ENCODE data around the gene KIF1B.

Gene KIF1B

DNA sequence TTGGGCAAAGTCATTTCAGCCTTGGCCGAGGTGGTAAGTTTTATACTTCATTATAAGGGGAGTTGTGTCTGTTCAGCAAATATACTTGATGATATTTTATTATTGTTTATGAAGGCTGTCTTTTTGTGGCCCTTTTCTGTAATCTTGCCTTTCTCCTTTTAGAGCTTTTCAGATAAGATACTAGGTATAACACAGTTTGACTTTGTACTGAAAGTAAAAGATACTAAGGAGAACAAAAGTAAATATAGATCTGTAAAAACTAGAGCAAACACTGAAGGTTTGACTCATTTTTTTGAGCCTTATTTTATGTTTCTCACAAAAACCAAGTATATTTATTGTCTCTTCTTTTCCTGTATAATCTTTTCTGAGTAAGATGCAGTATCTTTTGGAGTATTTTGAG, 61.9 kb downstream of the KIF1B start:
- CTCF ChIA-PET = no interaction called here
- TF ChIP-seq ZNF211 (tag by site-specific recombination; IDR thresholded peaks at IDR 0.05; ENCODE audit: low read depth) (no peak), ZNF37A (tag by site-specific recombination; IDR thresholded peaks at IDR 0.05) (no peak), ZNF701 (tag by site-specific recombination; IDR thresholded peaks at IDR 0.05) (no peak), ZBTB48 (tag by site-specific recombination; IDR thresholded peaks at IDR 0.05) (no peak), ZNF10 (tag by site-specific recombination; IDR thresholded peaks at IDR 0.05) (no peak), IKZF3 (tag by site-specific recombination; IDR thresholded peaks at IDR 0.05) (no peak), ZNF76 (tag by site-specific recombination; IDR thresholded peaks at IDR 0.05; ENCODE audit: borderline replicate concordance, low read depth) (no peak), ZNF157 (tag by site-specific recombination; IDR thresholded peaks at IDR 0.05) (no peak)
- TF ChIP-seq, protein P1, sequence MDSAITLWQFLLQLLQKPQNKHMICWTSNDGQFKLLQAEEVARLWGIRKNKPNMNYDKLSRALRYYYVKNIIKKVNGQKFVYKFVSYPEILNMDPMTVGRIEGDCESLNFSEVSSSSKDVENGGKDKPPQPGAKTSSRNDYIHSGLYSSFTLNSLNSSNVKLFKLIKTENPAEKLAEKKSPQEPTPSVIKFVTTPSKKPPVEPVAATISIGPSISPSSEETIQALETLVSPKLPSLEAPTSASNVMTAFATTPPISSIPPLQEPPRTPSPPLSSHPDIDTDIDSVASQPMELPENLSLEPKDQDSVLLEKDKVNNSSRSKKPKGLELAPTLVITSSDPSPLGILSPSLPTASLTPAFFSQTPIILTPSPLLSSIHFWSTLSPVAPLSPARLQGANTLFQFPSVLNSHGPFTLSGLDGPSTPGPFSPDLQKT (IDR thresholded peaks at IDR 0.05; ENCODE audit: borderline replicate concordance, low read depth, low read length) = no peak
- TF ChIP-seq, protein P2, sequence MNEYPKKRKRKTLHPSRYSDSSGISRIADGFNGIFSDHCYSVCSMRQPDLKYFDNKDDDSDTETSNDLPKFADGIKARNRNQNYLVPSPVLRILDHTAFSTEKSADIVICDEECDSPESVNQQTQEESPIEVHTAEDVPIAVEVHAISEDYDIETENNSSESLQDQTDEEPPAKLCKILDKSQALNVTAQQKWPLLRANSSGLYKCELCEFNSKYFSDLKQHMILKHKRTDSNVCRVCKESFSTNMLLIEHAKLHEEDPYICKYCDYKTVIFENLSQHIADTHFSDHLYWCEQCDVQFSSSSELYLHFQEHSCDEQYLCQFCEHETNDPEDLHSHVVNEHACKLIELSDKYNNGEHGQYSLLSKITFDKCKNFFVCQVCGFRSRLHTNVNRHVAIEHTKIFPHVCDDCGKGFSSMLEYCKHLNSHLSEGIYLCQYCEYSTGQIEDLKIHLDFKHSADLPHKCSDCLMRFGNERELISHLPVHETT (tag by site-specific recombination; IDR thresholded peaks at IDR 0.05) = no peak
- TF ChIP-seq, protein P3, sequence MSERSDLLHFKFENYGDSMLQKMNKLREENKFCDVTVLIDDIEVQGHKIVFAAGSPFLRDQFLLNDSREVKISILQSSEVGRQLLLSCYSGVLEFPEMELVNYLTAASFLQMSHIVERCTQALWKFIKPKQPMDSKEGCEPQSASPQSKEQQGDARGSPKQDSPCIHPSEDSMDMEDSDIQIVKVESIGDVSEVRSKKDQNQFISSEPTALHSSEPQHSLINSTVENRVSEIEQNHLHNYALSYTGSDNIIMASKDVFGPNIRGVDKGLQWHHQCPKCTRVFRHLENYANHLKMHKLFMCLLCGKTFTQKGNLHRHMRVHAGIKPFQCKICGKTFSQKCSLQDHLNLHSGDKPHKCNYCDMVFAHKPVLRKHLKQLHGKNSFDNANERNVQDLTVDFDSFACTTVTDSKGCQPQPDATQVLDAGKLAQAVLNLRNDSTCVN (tag by site-specific recombination; optimal IDR thresholded peaks at IDR 0.05) = no peak
- TF ChIP-seq, protein P4, sequence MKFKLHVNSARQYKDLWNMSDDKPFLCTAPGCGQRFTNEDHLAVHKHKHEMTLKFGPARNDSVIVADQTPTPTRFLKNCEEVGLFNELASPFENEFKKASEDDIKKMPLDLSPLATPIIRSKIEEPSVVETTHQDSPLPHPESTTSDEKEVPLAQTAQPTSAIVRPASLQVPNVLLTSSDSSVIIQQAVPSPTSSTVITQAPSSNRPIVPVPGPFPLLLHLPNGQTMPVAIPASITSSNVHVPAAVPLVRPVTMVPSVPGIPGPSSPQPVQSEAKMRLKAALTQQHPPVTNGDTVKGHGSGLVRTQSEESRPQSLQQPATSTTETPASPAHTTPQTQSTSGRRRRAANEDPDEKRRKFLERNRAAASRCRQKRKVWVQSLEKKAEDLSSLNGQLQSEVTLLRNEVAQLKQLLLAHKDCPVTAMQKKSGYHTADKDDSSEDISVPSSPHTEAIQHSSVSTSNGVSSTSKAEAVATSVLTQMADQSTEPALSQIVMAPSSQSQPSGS (tag by site-specific recombination; IDR thresholded peaks at IDR 0.05; ENCODE audit: low read depth) = no peak
- TF ChIP-seq, protein P5, sequence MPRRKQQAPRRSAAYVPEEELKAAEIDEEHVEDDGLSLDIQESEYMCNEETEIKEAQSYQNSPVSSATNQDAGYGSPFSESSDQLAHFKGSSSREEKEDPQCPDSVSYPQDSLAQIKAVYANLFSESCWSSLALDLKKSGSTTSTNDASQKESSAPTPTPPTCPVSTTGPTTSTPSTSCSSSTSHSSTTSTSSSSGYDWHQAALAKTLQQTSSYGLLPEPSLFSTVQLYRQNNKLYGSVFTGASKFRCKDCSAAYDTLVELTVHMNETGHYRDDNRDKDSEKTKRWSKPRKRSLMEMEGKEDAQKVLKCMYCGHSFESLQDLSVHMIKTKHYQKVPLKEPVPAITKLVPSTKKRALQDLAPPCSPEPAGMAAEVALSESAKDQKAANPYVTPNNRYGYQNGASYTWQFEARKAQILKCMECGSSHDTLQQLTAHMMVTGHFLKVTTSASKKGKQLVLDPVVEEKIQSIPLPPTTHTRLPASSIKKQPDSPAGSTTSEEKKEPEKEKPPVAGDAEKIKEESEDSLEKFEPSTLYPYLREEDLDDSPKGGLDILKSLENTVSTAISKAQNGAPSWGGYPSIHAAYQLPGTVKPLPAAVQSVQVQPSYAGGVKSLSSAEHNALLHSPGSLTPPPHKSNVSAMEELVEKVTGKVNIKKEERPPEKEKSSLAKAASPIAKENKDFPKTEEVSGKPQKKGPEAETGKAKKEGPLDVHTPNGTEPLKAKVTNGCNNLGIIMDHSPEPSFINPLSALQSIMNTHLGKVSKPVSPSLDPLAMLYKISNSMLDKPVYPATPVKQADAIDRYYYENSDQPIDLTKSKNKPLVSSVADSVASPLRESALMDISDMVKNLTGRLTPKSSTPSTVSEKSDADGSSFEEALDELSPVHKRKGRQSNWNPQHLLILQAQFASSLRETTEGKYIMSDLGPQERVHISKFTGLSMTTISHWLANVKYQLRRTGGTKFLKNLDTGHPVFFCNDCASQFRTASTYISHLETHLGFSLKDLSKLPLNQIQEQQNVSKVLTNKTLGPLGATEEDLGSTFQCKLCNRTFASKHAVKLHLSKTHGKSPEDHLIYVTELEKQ (tag by site-specific recombination; IDR thresholded peaks at IDR 0.05; ENCODE audit: borderline replicate concordance) = no peak
- TF ChIP-seq, protein P6, sequence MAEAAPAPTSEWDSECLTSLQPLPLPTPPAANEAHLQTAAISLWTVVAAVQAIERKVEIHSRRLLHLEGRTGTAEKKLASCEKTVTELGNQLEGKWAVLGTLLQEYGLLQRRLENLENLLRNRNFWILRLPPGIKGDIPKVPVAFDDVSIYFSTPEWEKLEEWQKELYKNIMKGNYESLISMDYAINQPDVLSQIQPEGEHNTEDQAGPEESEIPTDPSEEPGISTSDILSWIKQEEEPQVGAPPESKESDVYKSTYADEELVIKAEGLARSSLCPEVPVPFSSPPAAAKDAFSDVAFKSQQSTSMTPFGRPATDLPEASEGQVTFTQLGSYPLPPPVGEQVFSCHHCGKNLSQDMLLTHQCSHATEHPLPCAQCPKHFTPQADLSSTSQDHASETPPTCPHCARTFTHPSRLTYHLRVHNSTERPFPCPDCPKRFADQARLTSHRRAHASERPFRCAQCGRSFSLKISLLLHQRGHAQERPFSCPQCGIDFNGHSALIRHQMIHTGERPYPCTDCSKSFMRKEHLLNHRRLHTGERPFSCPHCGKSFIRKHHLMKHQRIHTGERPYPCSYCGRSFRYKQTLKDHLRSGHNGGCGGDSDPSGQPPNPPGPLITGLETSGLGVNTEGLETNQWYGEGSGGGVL (tag by site-specific recombination; IDR thresholded peaks at IDR 0.05) = no peak
- TF ChIP-seq, protein P7, sequence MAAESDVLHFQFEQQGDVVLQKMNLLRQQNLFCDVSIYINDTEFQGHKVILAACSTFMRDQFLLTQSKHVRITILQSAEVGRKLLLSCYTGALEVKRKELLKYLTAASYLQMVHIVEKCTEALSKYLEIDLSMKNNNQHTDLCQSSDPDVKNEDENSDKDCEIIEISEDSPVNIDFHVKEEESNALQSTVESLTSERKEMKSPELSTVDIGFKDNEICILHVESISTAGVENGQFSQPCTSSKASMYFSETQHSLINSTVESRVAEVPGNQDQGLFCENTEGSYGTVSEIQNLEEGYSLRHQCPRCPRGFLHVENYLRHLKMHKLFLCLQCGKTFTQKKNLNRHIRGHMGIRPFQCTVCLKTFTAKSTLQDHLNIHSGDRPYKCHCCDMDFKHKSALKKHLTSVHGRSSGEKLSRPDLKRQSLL (tag by site-specific recombination; IDR thresholded peaks at IDR 0.05) = no peak
- H3K27ac ChIP-seq (ENCODE audit: extremely low read depth, low read depth, low read length) = no peak overlapping the region
- no peaks in the 10 kb centered on the region for H3K4me1 ChIP-seq (ENCODE audit: control insufficient read depth, insufficient read depth, low read length)
- POLR2A ChIA-PET = no interaction called here
- H3K36me3 ChIP-seq (ENCODE audit: control insufficient read depth in 2 of 2, insufficient read depth in 1 of 2, low read length in 2 of 2) = peaks cover 33 to 60% of the 10 kb centered on the region in 2 experiments
- H3K4me3 ChIP-seq (ENCODE audit: low read depth, low read length) = no peak overlapping the region
- no peaks in the 10 kb centered on the region for H3K9me3 ChIP-seq (ENCODE audit: control insufficient read depth, insufficient read depth, low read depth, low read length)
